Dermis microvascular lymphatic vessel endothelial cell (primary cell): ENCODE measurements around the gene CFAP300. TPM values are rescaled to one million over a fixed set of nuclear protein-coding genes. Genes with fewer than 3 reads are reported as not detected.

Experiments
- DNase-seq, 2 donors: peaks; one replicate each; pipeline versions ENCODE4 v3.0.0 to v3.0.0-alpha.2; 2010; ENCODE audit warnings: low read depth in 2 of 2
- total RNA-seq: library from RNA; depleted of rRNA; stranded (reverse); fragments of >200 nt; gene quantifications from 2 replicates; pipeline ENCODE4 v1.2.1, GENCODE V29; 2014

Gene CFAP300
- total RNA-seq, 1 donor from 2014 or later: not detected

- no peak for DNase-seq
Observed at GRCh38 chr11:102120437-102120973, 73.3 kb downstream of the CFAP300 start.

GRCh38 chr11:102121329-102121728 is 74.1 kb downstream of the CFAP300 start:
- DNase-seq: no peak

Other genes starting within 250 kb of the CFAP300 start
- 0.25 and 0.51 TPM in 2 replicates for gene CEP126, start 132.4 kb upstream of the CFAP300 start, total RNA-seq
- not detected in 2 replicates for gene ANGPTL5, start 130.9 kb upstream of the CFAP300 start, total RNA-seq
- gene YAP1, start 63.0 kb downstream of the CFAP300 start, total RNA-seq: 63.3 and 109 TPM in 2 replicates